H1 (cell line): ENCODE measurements around the gene TYMS. TPM values are rescaled to one million over a fixed set of nuclear protein-coding genes. Genes with fewer than 3 reads are reported as not detected.

ENCODE experiments used
- BACH1 ChIP-seq: IDR thresholded peaks from 2 replicates; pipeline ENCODE4 v1.6.1; 2012; ENCODE audit warnings: low read length, improper control_type of control experiment
- CBX8 ChIP-seq: fragments of 300-800, 300-1000 bp; sonication (generic); IDR thresholded peaks from 2 replicates; pipeline ENCODE4 v1.7.1; 2016; ENCODE audit warnings: low read depth, low read length, borderline replicate concordance
- MAX ChIP-seq: IDR thresholded peaks from 2 replicates; pipeline ENCODE4 v1.6.1; 2012; ENCODE audit warnings: inconsistent platforms
- POU5F1 ChIP-seq: IDR thresholded peaks from 2 replicates; pipeline ENCODE4 v1.6.1; 2011; ENCODE audit warnings: low read depth, mild to moderate bottlenecking, low read length, moderate library complexity
- RXRA ChIP-seq: IDR thresholded peaks from 2 replicates; pipeline ENCODE4 v1.6.1; 2011; ENCODE audit warnings: low read depth, mild to moderate bottlenecking, low read length, moderate library complexity; ENCODE audit not compliant: insufficient read depth
- SAP30 ChIP-seq: fragments of 300-600 bp; sonication (generic); IDR thresholded peaks from 2 replicates; pipeline ENCODE4 v1.7.1; 2012; ENCODE audit warnings: low read length, moderate library complexity, mild to moderate bottlenecking, inconsistent platforms; ENCODE audit not compliant: insufficient read depth, insufficient replicate concordance
- SIX5 ChIP-seq: IDR thresholded peaks from 2 replicates; pipeline ENCODE4 v1.6.1; 2011; ENCODE audit warnings: mild to moderate bottlenecking, low read depth, low read length
- TEAD4 ChIP-seq: IDR thresholded peaks from 2 replicates; pipeline ENCODE4 v1.6.1; 2012; ENCODE audit warnings: low read depth, low read length, inconsistent platforms, mixed read lengths
- ZNF274 ChIP-seq: IDR thresholded peaks from 2 replicates; pipeline ENCODE4 v1.7.0; 2012; ENCODE audit warnings: low read length, borderline replicate concordance; ENCODE audit errors: extremely low read depth
- polyA plus RNA-seq, 7 experiments: library from polyadenylated mRNA; depleted of rRNA in 3 of 7; stranded (reverse) in 5 of 7; unstranded in 2 of 7; fragments of >200 nt in 5 of 7; fragments of 200-250 nt in 2 of 7; gene quantifications; 1 replicate in 5 of 7; 2 replicates in 1 of 7; 4 replicates in 1 of 7; pipeline versions ENCODE4 v1.2.1 to v1.2.3, GENCODE V29; 2011 to 2013; ENCODE audit warnings: missing spikeins in 2 of 7, mixed read lengths in 2 of 7
- total RNA-seq: library from RNA; stranded (reverse); fragmentation: NEBNext Ultra II Directional; extraction: Animal tissue kit (Norgen Biotek cat#: 25700); gene quantifications from 2 replicates; pipeline ENCODE4 v1.2.1, GENCODE V29; 2021
- TF ChIP-seq, protein P1 (sequence below): IDR thresholded peaks from 2 replicates; pipeline ENCODE4 v1.6.1; 2011; ENCODE audit warnings: low read length, improper control_type of control experiment

The TYMS gene
- total and polyA plus RNA-seq, 2 of the 8 experiments (the other 6 are each of a cell fraction or from before 2014, with no cell fraction given): 91.9 to 110 TPM

GRCh38 chr18:658001-658946, 821 bp downstream of the TYMS start (continued):
- TF ChIP-seq, protein P1, sequence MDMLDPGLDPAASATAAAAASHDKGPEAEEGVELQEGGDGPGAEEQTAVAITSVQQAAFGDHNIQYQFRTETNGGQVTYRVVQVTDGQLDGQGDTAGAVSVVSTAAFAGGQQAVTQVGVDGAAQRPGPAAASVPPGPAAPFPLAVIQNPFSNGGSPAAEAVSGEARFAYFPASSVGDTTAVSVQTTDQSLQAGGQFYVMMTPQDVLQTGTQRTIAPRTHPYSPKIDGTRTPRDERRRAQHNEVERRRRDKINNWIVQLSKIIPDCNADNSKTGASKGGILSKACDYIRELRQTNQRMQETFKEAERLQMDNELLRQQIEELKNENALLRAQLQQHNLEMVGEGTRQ: no peak
- no peak for TF ChIP-seq TEAD4
- TF ChIP-seq RXRA: no peak
- TF ChIP-seq MAX: 0 out of 2 replicates have a peak, but pooled peaks have one; percentile 1
- TF ChIP-seq ZNF274: no peak
- no peak for TF ChIP-seq SIX5
- TF ChIP-seq SAP30: no peak
- TF ChIP-seq POU5F1: no peak
- no peak for TF ChIP-seq BACH1
- no peak for TF ChIP-seq CBX8
